ENCODE results near the gene ABHD1. TPM values are rescaled to one million over a fixed set of nuclear protein-coding genes. Genes with fewer than 3 reads are reported as not detected.

ABHD1 gene
- total RNA-seq, 3 donors from 2014 or later (not counting 1 experiment from before 2014, with no cell fraction given), result 0.88 to 2.4 (median 1.2) TPM

- Histone ChIP-seq H3K4me1 (ENCODE audit: control insufficient read depth, insufficient read depth, low read length) (no peaks in the 10 kb centered on the region), H3K9me3 (ENCODE audit: control insufficient read depth, insufficient read depth, low read length) (no peaks in the 10 kb centered on the region), H3K4me3 (ENCODE audit: low read length) (no peak overlapping the region), H3K27ac (ENCODE audit: low read length) (no peak overlapping the region), H3K36me3 (ENCODE audit: control insufficient read depth, insufficient read depth, low read length) (no peaks in the 10 kb centered on the region), H3K27me3 (ENCODE audit: control insufficient read depth, insufficient read depth, low read length) (no peaks in the 10 kb centered on the region)
- DNase-seq (no peak), ATAC-seq (no peak)
- Mint-ChIP-seq H3K9me3 (no peaks in the 10 kb centered on the region), H3K4me1 (no peaks in the 10 kb centered on the region), H3K27me3 (ENCODE audit: low read depth in 2 of 2) (peaks cover 0 to 3% of the 10 kb centered on the region in 2 donors), H3K36me3 (no peaks in the 10 kb centered on the region), H3K4me3 (no peak overlapping the region), H3K27ac (no peak overlapping the region)
- whole genome bisulfite sequencing (ENCODE audit: insufficient coverage), result 74% methylated on average over 2 of the region's 2 CpGs
- intact Hi-C loops (cut with micrococcal nuclease), result no loop called here
- TF ChIP-seq CTCF (IDR thresholded peaks at IDR 0.05), result no peak
Measured at GRCh38 chr2:27152796-27153464, 29.3 kb downstream of the ABHD1 start.

DNA sequence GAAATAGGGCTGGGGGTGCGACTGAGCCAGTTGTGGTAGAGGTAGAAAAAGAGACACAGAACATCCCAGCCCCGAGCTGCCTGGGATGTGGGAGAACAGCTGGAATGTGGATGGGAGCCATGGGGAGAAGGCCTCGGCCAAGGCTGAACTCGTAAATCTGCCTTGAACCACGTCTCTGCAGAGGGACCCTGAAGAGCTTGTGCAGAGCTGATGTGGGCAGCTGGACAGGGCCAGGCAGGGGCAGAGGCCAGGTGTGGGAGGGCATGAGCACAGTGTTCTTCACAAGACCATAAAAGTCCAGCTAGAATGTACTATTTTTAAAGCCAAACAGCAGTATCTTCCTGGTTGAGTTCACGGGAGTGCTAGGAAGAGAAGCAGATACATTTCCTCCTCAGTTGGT lies 30.9 kb downstream of the ABHD1 start:
- Mint-ChIP-seq H3K36me3 (no peaks in the 10 kb centered on the region), H3K9me3 (no peaks in the 10 kb centered on the region), H3K27me3 (ENCODE audit: low read depth in 2 of 2) (no peaks in the 10 kb centered on the region), H3K4me3 (no peak overlapping the region), H3K27ac (no peak overlapping the region), H3K4me1 (no peaks in the 10 kb centered on the region)
- no peak for DNase-seq
- Histone ChIP-seq H3K27ac (ENCODE audit: low read length) (no peak overlapping the region), H3K9me3 (ENCODE audit: control insufficient read depth, insufficient read depth, low read length) (no peaks in the 10 kb centered on the region), H3K36me3 (ENCODE audit: control insufficient read depth, insufficient read depth, low read length) (no peaks in the 10 kb centered on the region), H3K4me1 (ENCODE audit: control insufficient read depth, insufficient read depth, low read length) (no peaks in the 10 kb centered on the region), H3K27me3 (ENCODE audit: control insufficient read depth, insufficient read depth, low read length) (no peaks in the 10 kb centered on the region), H3K4me3 (ENCODE audit: low read length) (no peak overlapping the region)
- ATAC-seq, result no peak
- WGBS (ENCODE audit: insufficient coverage), result 87% methylated on average over 6 of the region's 6 CpGs
- intact Hi-C loops (cut with micrococcal nuclease), result no loop called here
- no peak for TF ChIP-seq CTCF (IDR thresholded peaks at IDR 0.05)

DNA sequence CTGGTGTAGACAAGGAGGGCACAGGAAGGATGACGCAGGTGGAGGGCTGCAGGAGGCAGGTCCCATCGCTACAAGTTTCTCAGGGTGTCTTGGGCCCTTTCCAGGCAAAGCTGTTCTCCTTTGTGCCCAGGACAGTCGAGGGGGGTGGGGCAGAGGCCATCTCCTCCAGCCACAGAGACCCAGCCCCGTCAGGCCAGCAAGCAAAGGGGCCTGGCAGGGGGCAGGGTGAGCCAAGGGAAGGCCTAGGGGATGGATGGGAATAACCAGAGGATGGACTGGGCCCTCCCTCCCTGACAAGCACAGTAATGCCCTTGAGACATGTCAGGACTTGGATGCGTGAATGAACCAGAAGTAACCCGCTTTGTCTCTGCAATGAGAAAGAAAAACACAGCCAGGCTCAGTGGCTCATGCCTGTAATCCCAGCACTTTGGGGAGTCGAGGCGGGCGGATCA lies 31.5 kb downstream of the ABHD1 start:
- H3K27me3 Mint-ChIP-seq (ENCODE audit: low read depth in 2 of 2), result no peaks in the 10 kb centered on the region
- no peak for TF ChIP-seq CTCF (IDR thresholded peaks at IDR 0.05)
- H3K27ac Mint-ChIP-seq, result no peak overlapping the region
- H3K4me1 Mint-ChIP-seq, result no peaks in the 10 kb centered on the region
- H3K36me3 Mint-ChIP-seq, result no peaks in the 10 kb centered on the region
- no peak overlapping the region for H3K4me3 Mint-ChIP-seq
- ATAC-seq, result no peak
- intact Hi-C loops (cut with micrococcal nuclease), result no loop called here
- H3K4me1 ChIP-seq (ENCODE audit: control insufficient read depth, insufficient read depth, low read length), result no peaks in the 10 kb centered on the region
- H3K9me3 Mint-ChIP-seq, result no peaks in the 10 kb centered on the region
- 87% methylated on average over 9 of the region's 9 CpGs for WGBS (ENCODE audit: insufficient coverage)
- H3K27me3 ChIP-seq (ENCODE audit: control insufficient read depth, insufficient read depth, low read length), result no peaks in the 10 kb centered on the region
- H3K36me3 ChIP-seq (ENCODE audit: control insufficient read depth, insufficient read depth, low read length), result no peaks in the 10 kb centered on the region
- DNase-seq, result no peak
- H3K4me3 ChIP-seq (ENCODE audit: low read length), result no peak overlapping the region
- H3K27ac ChIP-seq (ENCODE audit: low read length), result no peak overlapping the region
- H3K9me3 ChIP-seq (ENCODE audit: control insufficient read depth, insufficient read depth, low read length), result no peaks in the 10 kb centered on the region

GRCh38 chr2:27158468-27158867 lies 34.9 kb downstream of the ABHD1 start:
- H3K36me3 Mint-ChIP-seq, result no peaks in the 10 kb centered on the region
- ATAC-seq (no peak), DNase-seq (no peak)
- Histone ChIP-seq H3K9me3 (ENCODE audit: control insufficient read depth, insufficient read depth, low read length) (no peaks in the 10 kb centered on the region), H3K4me3 (ENCODE audit: low read length) (no peak overlapping the region), H3K36me3 (ENCODE audit: control insufficient read depth, insufficient read depth, low read length) (no peaks in the 10 kb centered on the region), H3K27me3 (ENCODE audit: control insufficient read depth, insufficient read depth, low read length) (no peaks in the 10 kb centered on the region), H3K4me1 (ENCODE audit: control insufficient read depth, insufficient read depth, low read length) (no peaks in the 10 kb centered on the region), H3K27ac (ENCODE audit: low read length) (no peak overlapping the region)
- H3K4me1 Mint-ChIP-seq, result no peaks in the 10 kb centered on the region
- no peak overlapping the region for H3K4me3 Mint-ChIP-seq
- H3K27me3 Mint-ChIP-seq (ENCODE audit: low read depth in 2 of 2), result no peaks in the 10 kb centered on the region
- no peak overlapping the region for H3K27ac Mint-ChIP-seq
- no peaks in the 10 kb centered on the region for H3K9me3 Mint-ChIP-seq
- TF ChIP-seq CTCF (IDR thresholded peaks at IDR 0.05), result no peak
- intact Hi-C loops (cut with micrococcal nuclease), result no loop called here
- WGBS (ENCODE audit: insufficient coverage), result 90% methylated on average over 6 of the region's 6 CpGs
